GM18508 (cell line): ENCODE data around the gene TTC13.

Experiments
- ATAC-seq: cut with Tn5 transposase; IDR thresholded peaks from one replicate; pipeline ENCODE4 v1.9.1; 2021; ENCODE audit warnings: moderate number of reproducible peaks; ENCODE audit not compliant: insufficient read depth, unreplicated experiment

TTC13 gene

GRCh38 chr1:230958370-230958769, 20.3 kb downstream of the TTC13 start:
- ATAC-seq: no peak

- ATAC-seq: no peak
Observed at GRCh38 chr1:230957580-230957989, 21.1 kb downstream of the TTC13 start.

GRCh38 chr1:230950404-230950803, 28.3 kb downstream of the TTC13 start:
- no peak for ATAC-seq

GRCh38 chr1:230948903-230949302, 29.8 kb downstream of the TTC13 start:
- ATAC-seq: no peak

- no peak for ATAC-seq
Observed at GRCh38 chr1:230948301-230948700, 30.4 kb downstream of the TTC13 start.

- ATAC-seq: no peak
Observed at GRCh38 chr1:230943048-230943593, 35.5 kb downstream of the TTC13 start.

- no peak for ATAC-seq
Observed at GRCh38 chr1:230940848-230941247, 37.8 kb downstream of the TTC13 start.

GRCh38 chr1:230939806-230940489, 38.7 kb downstream of the TTC13 start:
- ATAC-seq: no peak

GRCh38 chr1:230938924-230939368, 39.7 kb downstream of the TTC13 start:
- no peak for ATAC-seq

- no peak for ATAC-seq
Observed at GRCh38 chr1:230937371-230937770, 41.3 kb downstream of the TTC13 start.

GRCh38 chr1:230936475-230936874, 42.2 kb downstream of the TTC13 start:
- ATAC-seq: no peak

GRCh38 chr1:230935852-230936251, 42.8 kb downstream of the TTC13 start:
- no peak for ATAC-seq

- ATAC-seq: no peak
Observed at GRCh38 chr1:230930986-230931385, 47.7 kb downstream of the TTC13 start.

GRCh38 chr1:230926182-230926581, 52.5 kb downstream of the TTC13 start:
- ATAC-seq: no peak

- ATAC-seq: no peak
Observed at GRCh38 chr1:230925608-230926007, 53.1 kb downstream of the TTC13 start.

GRCh38 chr1:230923176-230923575, 55.5 kb downstream of the TTC13 start:
- no peak for ATAC-seq

- ATAC-seq: no peak
Observed at GRCh38 chr1:230922620-230923019, 56.0 kb downstream of the TTC13 start.

- ATAC-seq: no peak
Observed at GRCh38 chr1:230919207-230919606, 59.5 kb downstream of the TTC13 start.

GRCh38 chr1:230917284-230918135, 61.2 kb downstream of the TTC13 start:
- ATAC-seq: no peak

GRCh38 chr1:230916587-230917283, 61.9 kb downstream of the TTC13 start:
- no peak for ATAC-seq

GRCh38 chr1:230915078-230915477, 63.6 kb downstream of the TTC13 start:
- no peak for ATAC-seq
